IMR-90 (cell line): ENCODE measurements around the gene RHBDD2. TPM values are rescaled to one million over a fixed set of nuclear protein-coding genes. Genes with fewer than 3 reads are reported as not detected.

Experiments used
- ATAC-seq: fragments of 200-7000 bp; cut with Tn5 transposase; 2 replicates; pipeline ENCODE4 v1.9.1; 2020; ENCODE audit warnings: low read depth, mild to moderate bottlenecking, moderate library complexity
- BruUV-seq: library from RNA; stranded (reverse); fragments of 400-500 nt; replicated peaks from 2 replicates; lab custom pipeline; 2021; lab: Mats Ljungman, UMichigan
- CTCF ChIA-PET: fragments of 300-600 bp; formaldehyde crosslinking; extraction: SDS; loops from one replicate; lab custom pipeline; 2021; ENCODE audit warnings: antibody characterized with exemption; lab: Yijun Ruan, JAX
- POLR2A ChIA-PET: fragments of 300-600 bp; sonication (Branson Sonifier 250); formaldehyde crosslinking; loops from one replicate; lab custom pipeline; 2022; ENCODE audit warnings: antibody characterized with exemption; ENCODE audit not compliant: unreplicated experiment; lab: Charles Lee
- DNase-seq: peaks from one replicate; pipeline ENCODE4 v3.0.0; 2013
- H2AFZ ChIP-seq: replicated peaks from 2 replicates; pipeline ENCODE3; 2013; ENCODE audit warnings: low read length, mild to moderate bottlenecking; ENCODE audit not compliant: poor library complexity
- H2AK5ac ChIP-seq: 2 replicates; pipeline ENCODE4 v1.6.1; 2013; ENCODE audit warnings: low read depth, low read length, inconsistent platforms
- H2AK9ac ChIP-seq: replicated peaks from 2 replicates; pipeline ENCODE3; 2013; ENCODE audit warnings: mild to moderate bottlenecking, low read depth, low read length, moderate library complexity; ENCODE audit not compliant: poor library complexity
- H2BK120ac ChIP-seq: 2 replicates; pipeline ENCODE4 v1.6.1; 2013; ENCODE audit warnings: low read depth, low read length, inconsistent platforms
- H2BK15ac ChIP-seq: 3 replicates; pipeline ENCODE4 v1.6.1; 2013; ENCODE audit warnings: low read depth, low read length, inconsistent platforms
- H2BK20ac ChIP-seq: 2 replicates; pipeline ENCODE4 v1.6.1; 2013; ENCODE audit warnings: low read depth, mild to moderate bottlenecking, inconsistent platforms, low read length, moderate library complexity
- H2BK5ac ChIP-seq: 2 replicates; pipeline ENCODE4 v1.6.1; 2013; ENCODE audit warnings: mild to moderate bottlenecking, low read depth, low read length, inconsistent platforms; ENCODE audit not compliant: poor library complexity, severe bottlenecking
- H3K14ac ChIP-seq: replicated peaks from 2 replicates; pipeline ENCODE4 v1.6.1; 2013; ENCODE audit warnings: low read depth, low read length, inconsistent platforms
- H3K18ac ChIP-seq: 2 replicates; pipeline ENCODE4 v1.6.1; 2013; ENCODE audit warnings: low read depth, low read length, control low read depth
- H3K23ac ChIP-seq: 2 replicates; pipeline ENCODE4 v1.6.1; 2013; ENCODE audit warnings: low read depth, low read length, inconsistent platforms
- H3K27ac ChIP-seq: 2 replicates; pipeline ENCODE4 v1.5.1; 2013; ENCODE audit warnings: mild to moderate bottlenecking, control low read depth, low read length; ENCODE audit not compliant: insufficient read depth
- H3K27me3 ChIP-seq: 2 replicates; pipeline ENCODE4 v1.6.1; 2013; ENCODE audit warnings: low read length; ENCODE audit not compliant: control insufficient read depth, insufficient read depth
- H3K36me3 ChIP-seq: 2 replicates; pipeline ENCODE4 v1.6.1; 2013; ENCODE audit warnings: low read length, mixed read lengths; ENCODE audit not compliant: control insufficient read depth, insufficient read depth
- H3K4ac ChIP-seq: 2 replicates; pipeline ENCODE4 v1.6.1; 2013; ENCODE audit warnings: low read depth, low read length, inconsistent platforms
- H3K4me1 ChIP-seq: 2 replicates; pipeline ENCODE4 v1.6.1; 2013; ENCODE audit warnings: low read length, mixed read lengths; ENCODE audit not compliant: control insufficient read depth, insufficient read depth
- H3K4me2 ChIP-seq: 2 replicates; pipeline ENCODE4 v1.6.1; 2013; ENCODE audit warnings: low read depth, mild to moderate bottlenecking, control low read depth, low read length, moderate library complexity
- H3K4me3 ChIP-seq: 2 replicates; pipeline ENCODE4 v1.5.1; 2013; ENCODE audit warnings: low read depth, mild to moderate bottlenecking, control low read depth, low read length, moderate library complexity; ENCODE audit not compliant: insufficient read depth
- H3K56ac ChIP-seq: 2 replicates; pipeline ENCODE4 v1.6.1; 2013; ENCODE audit warnings: low read length, inconsistent platforms; ENCODE audit not compliant: insufficient read depth; ENCODE audit errors: extremely low read depth
- H3K79me1 ChIP-seq, 2 experiments: 2 replicates each; pipeline ENCODE4 v1.6.1; 2013; ENCODE audit warnings: low read length in 2 of 2, inconsistent platforms in 1 of 2, low read depth in 1 of 2
- H3K9ac ChIP-seq: 2 replicates; pipeline ENCODE4 v1.6.1; 2013; ENCODE audit warnings: low read depth, low read length, control low read depth
- H3K9me1 ChIP-seq: 2 replicates; pipeline ENCODE4 v1.6.1; 2013; ENCODE audit warnings: low read length, inconsistent platforms; ENCODE audit not compliant: insufficient read depth
- H3K9me3 ChIP-seq: 2 replicates; pipeline ENCODE4 v1.6.1; 2013; ENCODE audit warnings: low read length; ENCODE audit not compliant: control insufficient read depth, insufficient read depth
- H4K20me1 ChIP-seq: 2 replicates; pipeline ENCODE4 v1.6.1; 2013; ENCODE audit warnings: low read length, inconsistent platforms; ENCODE audit not compliant: insufficient read depth
- H4K5ac ChIP-seq: 2 replicates; pipeline ENCODE4 v1.6.1; 2013; ENCODE audit warnings: mild to moderate bottlenecking, low read depth, low read length, control low read depth
- H4K8ac ChIP-seq, 2 experiments: 2 replicates each; pipeline ENCODE4 v1.6.1; 2013; ENCODE audit warnings: low read depth in 2 of 2, low read length in 2 of 2, control low read depth in 1 of 2, inconsistent platforms in 1 of 2
- H4K91ac ChIP-seq: 2 replicates; pipeline ENCODE4 v1.6.1; 2013; ENCODE audit warnings: low read depth, low read length, inconsistent platforms; ENCODE audit not compliant: insufficient read depth
- BHLHE40 ChIP-seq: fragments of 150-350 bp; IDR thresholded peaks from 2 replicates; pipeline ENCODE4 v1.6.1; 2016; ENCODE audit warnings: mild to moderate bottlenecking, low read depth, low read length
- CEBPB ChIP-seq: IDR thresholded peaks from 2 replicates; pipeline ENCODE4 v1.6.1; 2012; ENCODE audit warnings: low read depth, low read length, improper control_type of control experiment
- CHD1 ChIP-seq: IDR thresholded peaks from 2 replicates; pipeline ENCODE4 v1.6.1; 2012; ENCODE audit warnings: low read depth, low read length, improper control_type of control experiment
- CTCF ChIP-seq: conservative IDR thresholded peaks from 2 replicates; pipeline ENCODE4 v1.5.1; 2012; ENCODE audit warnings: mild to moderate bottlenecking, low read depth, low read length, improper control_type of control experiment
- ELK1 ChIP-seq: fragments of 150-350 bp; IDR thresholded peaks from 2 replicates; pipeline ENCODE4 v1.6.1; 2016; ENCODE audit warnings: low read depth, mild to moderate bottlenecking, low read length, moderate library complexity, borderline replicate concordance
- FOS ChIP-seq: fragments of 150-350 bp; IDR thresholded peaks from 2 replicates; pipeline ENCODE4 v1.6.1; 2016; ENCODE audit warnings: low read depth, low read length
- MAFK ChIP-seq: IDR thresholded peaks from 2 replicates; pipeline ENCODE4 v1.6.1; 2012; ENCODE audit warnings: low read depth, low read length, improper control_type of control experiment
- MAZ ChIP-seq: IDR thresholded peaks from 2 replicates; pipeline ENCODE4 v1.6.1; 2012; ENCODE audit warnings: low read depth, mild to moderate bottlenecking, low read length, improper control_type of control experiment, moderate library complexity, borderline replicate concordance
- MXI1 ChIP-seq: IDR thresholded peaks from 2 replicates; pipeline ENCODE4 v1.6.1; 2012; ENCODE audit warnings: low read depth, mild to moderate bottlenecking, low read length, moderate library complexity, borderline replicate concordance
- NFE2L2 ChIP-seq: fragments of 150-350 bp; IDR thresholded peaks from 2 replicates; pipeline ENCODE4 v1.6.1; 2016; ENCODE audit warnings: low read depth, mild to moderate bottlenecking, low read length
- POLR2A ChIP-seq: IDR thresholded peaks from 2 replicates; pipeline ENCODE4 v1.6.1; 2012; ENCODE audit warnings: mild to moderate bottlenecking, low read depth, low read length
- RAD21 ChIP-seq: IDR thresholded peaks from 2 replicates; pipeline ENCODE4 v1.6.1; 2012; ENCODE audit warnings: low read length, improper control_type of control experiment
- RCOR1 ChIP-seq: IDR thresholded peaks from 2 replicates; pipeline ENCODE4 v1.6.1; 2012; ENCODE audit warnings: mild to moderate bottlenecking, low read length, improper control_type of control experiment; ENCODE audit not compliant: insufficient replicate concordance
- RFX5 ChIP-seq: IDR thresholded peaks from 2 replicates; pipeline ENCODE4 v1.8.0; 2012; ENCODE audit warnings: low read depth, mild to moderate bottlenecking, low read length, moderate library complexity
- SMC3 ChIP-seq: fragments of 150-350 bp; IDR thresholded peaks from 2 replicates; pipeline ENCODE4 v1.6.1; 2016; ENCODE audit warnings: low read depth, mild to moderate bottlenecking, antibody characterized with exemption, low read length, moderate library complexity
- USF2 ChIP-seq: fragments of 150-350 bp; IDR thresholded peaks from 2 replicates; pipeline ENCODE4 v1.6.1; 2017; ENCODE audit warnings: mild to moderate bottlenecking, antibody characterized with exemption, low read length, low read depth
- WGBS, 2 experiments: methylation state at CpG; one replicate each; pipeline versions ENCODE4 v1.1.5 to v1.1.7; 2013; ENCODE audit warnings: missing lambda C conversion rate in 2 of 2; ENCODE audit not compliant: insufficient read length in 1 of 2; ENCODE audit errors: extremely low coverage in 2 of 2; 5-methylcytosine and 5-hydroxymethylcytosine counted together
- dilution Hi-C: fragments of 300-500 bp; cut with HindIII; formaldehyde crosslinking; loops from one replicate; pipeline ENCODE4 v1.14.3; 2018; ENCODE audit warnings: low sequenced_read_pairs; ENCODE audit not compliant: unreplicated experiment
- in situ Hi-C: fragments of 300-500 bp; cut with MboI; formaldehyde crosslinking; loops from 3 replicates; pipeline ENCODE4 v1.14.3; 2019; ENCODE audit warnings: low sequenced_read_pairs, inconsistent platforms, mixed read lengths
- intact Hi-C: fragments of 100-400 bp; cut with micrococcal nuclease; formaldehyde crosslinking; loops from 2 replicates; pipeline ENCODE4 v1.10.0; 2022
- polyA plus RNA-seq, 3 experiments: library from polyadenylated mRNA; depleted of rRNA; stranded (reverse); fragments of >200 nt; gene quantifications; 2 replicates each; pipeline ENCODE4 v1.2.3, GENCODE V29; 2012; ENCODE audit warnings: low replicate concordance in 1 of 3
- total RNA-seq: library from RNA; depleted of rRNA; stranded (reverse); fragments of >200 nt; gene quantifications from 2 replicates; pipeline ENCODE4 v1.2.3, GENCODE V29; 2012

RHBDD2 gene
- total and polyA plus RNA-seq, 2 of the 4 experiments (the other 2 are of a cell fraction) = 9.7 to 42.4 TPM

- Histone ChIP-seq H3K14ac (no peak overlapping the region), H3K27ac (no peak overlapping the region), H3K27me3 (no peaks in the 10 kb centered on the region), H4K20me1 (no peaks in the 10 kb centered on the region), H2BK120ac (no peak overlapping the region), H3K9ac (no peak overlapping the region), H3K9me1 (0 out of 2 replicates have a peak, but pooled peaks cover 1% of the 10 kb centered on the region), H3K18ac (no peak overlapping the region), H2AK5ac (no peak overlapping the region), H2BK15ac (no peak overlapping the region), H4K91ac (no peak overlapping the region), H3K36me3 (no peaks in the 10 kb centered on the region), H3K4me3 (no peak overlapping the region), H3K79me1 (no peaks in the 10 kb centered on the region), H2AFZ (no peak overlapping the region), H3K4me2 (no peak overlapping the region), H3K4me1 (peaks cover 2% of the 10 kb centered on the region; the same call in 1 of the 2 replicates), H3K23ac (no peak overlapping the region), H3K9me3 (no peaks in the 10 kb centered on the region), H2BK20ac (no peak overlapping the region), H2BK5ac (no peak overlapping the region), H3K56ac (no peak overlapping the region), H4K8ac (no peak overlapping the region), H3K4ac (no peak overlapping the region), H2AK9ac (no peak overlapping the region), H4K5ac (no peak overlapping the region)
- TF ChIP-seq ELK1 (no peak), NFE2L2 (no peak), MAZ (no peak), FOS (no peak), BHLHE40 (no peak), USF2 (no peak), SMC3 (no peak), POLR2A (no peak), RFX5 (no peak), RAD21 (no peak), CHD1 (no peak), MAFK (no peak), CEBPB (no peak), RCOR1 (no peak), MXI1 (no peak), CTCF (no peak)
- in situ Hi-C loops (no loop called here), intact Hi-C loops (no loop called here), dilution Hi-C loops (no loop called here)
- DNase-seq = no peak
- WGBS, 2 experiments = no CpG with 5 or more reads among the region's 6 CpGs
- ATAC-seq = no peak
- CTCF ChIA-PET = interaction anchor here (1.1 kb wide), 1 partner anchor 123 kb away, joined by 3 read pairs; no protein-coding TSS in a partner anchor
- no TSS peak for BruUV-seq
- POLR2A ChIA-PET = no interaction called here
These were observed 18.0 kb downstream of the RHBDD2 start for GRCh38 chr7:75896803-75897327.
